HG03097 (cell line): Measurements from ENCODE around the gene NF1.

Experiments
- ATAC-seq: cut with Tn5 transposase; IDR thresholded peaks from one replicate; pipeline ENCODE4 v1.9.1; 2021; ENCODE audit not compliant: unreplicated experiment, low FRiP score

Gene NF1

GRCh38 chr17:31392002-31392855 lies 297.5 kb downstream of the NF1 start:
- no peak for ATAC-seq

- ATAC-seq: no peak
Measured at GRCh38 chr17:31392856-31393748, 298.3 kb downstream of the NF1 start.

GRCh38 chr17:31393749-31394146 lies 299.0 kb downstream of the NF1 start:
- ATAC-seq: no peak

GRCh38 chr17:31394544-31394943 lies 299.8 kb downstream of the NF1 start:
- no peak for ATAC-seq

GRCh38 chr17:31397256-31397939 lies 302.6 kb downstream of the NF1 start:
- no peak for ATAC-seq

GRCh38 chr17:31398381-31399311 lies 303.9 kb downstream of the NF1 start:
- no peak for ATAC-seq

- no peak for ATAC-seq
Measured at GRCh38 chr17:31400481-31400950, 305.7 kb downstream of the NF1 start.

- no peak for ATAC-seq
Measured at GRCh38 chr17:31401456-31402254, 306.9 kb downstream of the NF1 start.

GRCh38 chr17:31404028-31404949 lies 309.5 kb downstream of the NF1 start:
- no peak for ATAC-seq

GRCh38 chr17:31405890-31406371 lies 311.2 kb downstream of the NF1 start:
- no peak for ATAC-seq

GRCh38 chr17:31408586-31408985 lies 313.8 kb downstream of the NF1 start:
- ATAC-seq: no peak

GRCh38 chr17:31411707-31412285 lies 317.0 kb downstream of the NF1 start:
- no peak for ATAC-seq

GRCh38 chr17:31412511-31412910 lies 317.7 kb downstream of the NF1 start:
- ATAC-seq: no peak

- no peak for ATAC-seq
Measured at GRCh38 chr17:31413081-31413799, 318.5 kb downstream of the NF1 start.

- ATAC-seq: no peak
Measured at GRCh38 chr17:31413874-31414549, 319.2 kb downstream of the NF1 start.

GRCh38 chr17:31414550-31414918 lies 319.8 kb downstream of the NF1 start:
- no peak for ATAC-seq
